Neural cell (in vitro differentiated cells): ENCODE measurements around the gene JAG2. TPM values are rescaled to one million over a fixed set of nuclear protein-coding genes. Genes with fewer than 3 reads are reported as not detected.

Source experiments
- H2AFZ ChIP-seq: fragments of 200-600, 300-800 bp; sonication (generic), shearing (Covaris generic); 2 replicates; pipeline ENCODE4 v1.6.0; 2014; ENCODE audit warnings: low read depth, mild to moderate bottlenecking, antibody characterized with exemption, low read length, moderate library complexity
- H3F3A ChIP-seq: fragments of 200-600 bp; shearing (Covaris generic); 2 replicates; pipeline ENCODE4 v1.6.1; 2016; ENCODE audit warnings: mild to moderate bottlenecking, moderate library complexity, mixed read lengths, antibody characterized with exemption, low read length; ENCODE audit not compliant: insufficient read depth, poor library complexity, severe bottlenecking
- H3K27ac ChIP-seq: fragments of 200-600, 300-800 bp; sonication (generic), shearing (Covaris generic); 2 replicates; pipeline ENCODE4 v1.5.1; 2014; ENCODE audit warnings: mild to moderate bottlenecking, low read length, moderate library complexity
- H3K27me3 ChIP-seq: fragments of 300-800, 200-600 bp; sonication (generic), shearing (Covaris generic); 2 replicates; pipeline ENCODE4 v1.6.0; 2014; ENCODE audit warnings: mild to moderate bottlenecking, low read depth, low read length, moderate library complexity; ENCODE audit not compliant: insufficient read depth
- H3K36me3 ChIP-seq: fragments of 300-800, 200-600 bp; sonication (generic), shearing (Covaris generic); 2 replicates; pipeline ENCODE4 v1.5.1; 2014; ENCODE audit warnings: mild to moderate bottlenecking, antibody characterized with exemption, low read length, moderate library complexity; ENCODE audit not compliant: insufficient read depth
- H3K4me2 ChIP-seq: fragments of 300-800, 200-600 bp; sonication (generic), shearing (Covaris generic); 2 replicates; pipeline ENCODE4 v1.6.0; 2014; ENCODE audit warnings: mild to moderate bottlenecking, low read length
- H3K4me3 ChIP-seq: fragments of 300-800, 200-600 bp; sonication (generic), shearing (Covaris generic); 2 replicates; pipeline ENCODE4 v1.5.1; 2014; ENCODE audit warnings: mild to moderate bottlenecking, low read length, moderate library complexity
- H3K79me2 ChIP-seq: fragments of 200-600 bp; shearing (Covaris generic); replicated peaks from 2 replicates; pipeline ENCODE4 v1.6.0; 2014; ENCODE audit warnings: mild to moderate bottlenecking, low read length, moderate library complexity; ENCODE audit not compliant: insufficient read depth
- H3K9ac ChIP-seq: fragments of 300-800, 200-600 bp; sonication (generic), shearing (Covaris generic); 2 replicates; pipeline ENCODE4 v1.6.1; 2016; ENCODE audit warnings: mild to moderate bottlenecking, low read length, mixed read lengths
- H3K9me2 ChIP-seq: fragments of 200-600 bp; shearing (Covaris generic); 2 replicates; pipeline ENCODE4 v1.6.1; 2016; ENCODE audit warnings: mild to moderate bottlenecking, low read length, mixed read lengths; ENCODE audit not compliant: insufficient read depth
- H3K9me3 ChIP-seq: fragments of 200-600, 300-800 bp; sonication (generic), shearing (Covaris generic); 2 replicates; pipeline ENCODE4 v1.6.1; 2016; ENCODE audit warnings: mild to moderate bottlenecking, mixed run types, low read length, moderate library complexity, mixed read lengths
- H4K20me1 ChIP-seq: fragments of 200-600 bp; shearing (Covaris generic); 2 replicates; pipeline ENCODE4 v1.6.1; 2016; ENCODE audit warnings: mild to moderate bottlenecking, mixed run types; ENCODE audit not compliant: insufficient read depth
- CTCF ChIP-seq: fragments of 450-650 bp; IDR thresholded peaks from 2 replicates; pipeline ENCODE4 v1.5.1; 2014; ENCODE audit warnings: antibody characterized with exemption, mild to moderate bottlenecking, moderate library complexity; ENCODE audit not compliant: poor library complexity, severe bottlenecking
- EP300 ChIP-seq: fragments of 450-650 bp; conservative IDR thresholded peaks from 2 replicates; pipeline ENCODE4 v1.6.1; 2014; ENCODE audit warnings: antibody characterized with exemption, mild to moderate bottlenecking, moderate library complexity; ENCODE audit not compliant: poor library complexity, severe bottlenecking
- EZH2 ChIP-seq: fragments of 200-600, 300-800 bp; shearing (Covaris generic), sonication (generic); IDR thresholded peaks from 2 replicates; pipeline ENCODE4 v1.6.1; 2014; ENCODE audit warnings: antibody characterized with exemption, low read length, borderline replicate concordance, mild to moderate bottlenecking; ENCODE audit not compliant: insufficient read depth, poor library complexity, severe bottlenecking
- MXI1 ChIP-seq: fragments of 450-650 bp; conservative IDR thresholded peaks from 2 replicates; pipeline ENCODE4 v1.6.1; 2014; ENCODE audit warnings: antibody characterized with exemption, mild to moderate bottlenecking; ENCODE audit not compliant: poor library complexity, severe bottlenecking
- POLR2AphosphoS5 ChIP-seq: IDR thresholded peaks from 2 replicates; pipeline ENCODE4 v1.6.1; 2012
- RAD21 ChIP-seq: fragments of 450-650 bp; conservative IDR thresholded peaks from 2 replicates; pipeline ENCODE4 v1.6.1; 2014; ENCODE audit warnings: antibody characterized with exemption, mild to moderate bottlenecking, moderate library complexity
- REST ChIP-seq: IDR thresholded peaks from 2 replicates; pipeline ENCODE4 v1.6.1; 2012; ENCODE audit warnings: borderline replicate concordance
- SMC3 ChIP-seq: fragments of 450-650 bp; conservative IDR thresholded peaks from 2 replicates; pipeline ENCODE4 v1.6.1; 2014; ENCODE audit warnings: antibody characterized with exemption, mild to moderate bottlenecking, moderate library complexity; ENCODE audit not compliant: poor library complexity
- TAF1 ChIP-seq: IDR thresholded peaks from 2 replicates; pipeline ENCODE4 v1.6.1; 2012; ENCODE audit warnings: low read depth
- polyA plus RNA-seq: library from polyadenylated mRNA; depleted of rRNA; stranded (reverse); fragments of >200 nt; gene quantifications from 2 replicates; pipeline ENCODE4 v1.2.3, GENCODE V29; 2014

Gene JAG2
- polyA plus RNA-seq, 1 donor from 2014 or later: 20.3 TPM

DNA sequence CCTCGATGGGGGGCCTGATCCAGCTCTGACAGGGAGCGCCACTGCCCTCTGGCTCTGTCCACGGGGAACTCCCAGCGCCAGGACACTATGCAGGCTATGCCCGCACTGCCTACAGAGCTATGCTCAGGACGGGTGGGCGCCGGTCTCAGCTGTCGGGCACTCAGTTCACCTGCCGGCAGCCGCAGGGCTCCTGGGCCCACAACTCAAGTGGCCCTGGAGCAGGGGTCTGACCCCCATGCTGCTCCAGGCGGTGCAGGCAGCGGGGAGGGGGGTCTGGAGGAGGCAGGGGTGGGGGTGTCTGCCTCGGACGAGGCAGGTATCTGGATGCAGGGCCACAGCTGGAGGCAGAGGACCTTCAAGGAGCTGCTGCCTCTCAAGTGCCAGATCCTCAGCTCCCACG lies 41.1 kb upstream of the JAG2 start:
- Histone ChIP-seq H4K20me1 (no peaks in the 10 kb centered on the region), H3K4me3 (no peak overlapping the region), H2AFZ (no peak overlapping the region), H3K4me2 (no peak overlapping the region), H3F3A (no peaks in the 10 kb centered on the region), H3K9me2 (no peaks in the 10 kb centered on the region), H3K9ac (no peak overlapping the region), H3K27me3 (no peaks in the 10 kb centered on the region), H3K36me3 (no peaks in the 10 kb centered on the region), H3K27ac (no peak overlapping the region), H3K79me2 (no peaks in the 10 kb centered on the region), H3K9me3 (no peaks in the 10 kb centered on the region)
- TF ChIP-seq TAF1 (no peak), RAD21 (no peak), POLR2AphosphoS5 (no peak), EZH2 (no peak), REST (no peak), SMC3 (no peak), EP300 (no peak), CTCF (no peak), MXI1 (no peak)

GRCh38 chr14:105209091-105209490 lies 40.5 kb upstream of the JAG2 start:
- Histone ChIP-seq H3K9me3 (no peaks in the 10 kb centered on the region), H3K27me3 (no peaks in the 10 kb centered on the region), H3K36me3 (no peaks in the 10 kb centered on the region), H3K9ac (no peak overlapping the region), H3K9me2 (no peaks in the 10 kb centered on the region), H3K79me2 (no peaks in the 10 kb centered on the region), H3K4me3 (no peak overlapping the region), H3F3A (no peaks in the 10 kb centered on the region), H3K27ac (no peak overlapping the region), H2AFZ (no peak overlapping the region), H4K20me1 (no peaks in the 10 kb centered on the region), H3K4me2 (no peak overlapping the region)
- TF ChIP-seq SMC3: no peak
- TF ChIP-seq EZH2: no peak
- no peak for TF ChIP-seq CTCF
- TF ChIP-seq RAD21: no peak
- TF ChIP-seq POLR2AphosphoS5: no peak
- TF ChIP-seq MXI1: no peak
- no peak for TF ChIP-seq TAF1
- no peak for TF ChIP-seq REST
- no peak for TF ChIP-seq EP300
